ENCODE measurements around the gene CARD6. TPM values are rescaled to one million over a fixed set of nuclear protein-coding genes. Genes with fewer than 3 reads are reported as not detected.

Gene CARD6
- total and polyA plus RNA-seq, 9 of the 15 experiments (the other 6 are each of a cell fraction or from before 2014, with no cell fraction given): 3.5 to 8.3 (median 5.9) TPM

- TF ChIP-seq ZBTB9 (CRISPR knock-in tag; IDR thresholded peaks at IDR 0.05) (0 out of 2 replicates have a peak, but pooled peaks have one; percentile 14), ZNF583 (CRISPR knock-in tag; IDR thresholded peaks at IDR 0.05) (no peak), ZNF146 (CRISPR knock-in tag; IDR thresholded peaks at IDR 0.05; ENCODE audit: unreplicated experiment) (no peak), SREBF1 (IDR thresholded peaks at IDR 0.05; ENCODE audit: borderline replicate concordance, low read depth, low read length) (no peak), RERE (CRISPR knock-in tag; IDR thresholded peaks at IDR 0.05; ENCODE audit: borderline replicate concordance) (no peak), HNRNPUL1 (IDR thresholded peaks at IDR 0.05; ENCODE audit: low read length) (peak; percentile 55; the same call in 1 of the 2 replicates), ZNF384 (IDR thresholded peaks at IDR 0.05; ENCODE audit: low read depth, low read length) (peak; percentile 73), YY1 (IDR thresholded peaks at IDR 0.05; ENCODE audit: borderline replicate concordance in 1 of 3, control insufficient read depth in 1 of 3, extremely low read depth in 1 of 3, insufficient read depth in 3 of 3, insufficient read length in 1 of 3, insufficient replicate concordance in 2 of 3, low read depth in 1 of 3, low read length in 2 of 3) (peak; percentile 5 to 86 (median 86)), EP300 (IDR thresholded peaks at IDR 0.05; ENCODE audit: low read length) (peak; percentile 70), SIN3B (IDR thresholded peaks at IDR 0.05; ENCODE audit: low read depth) (peak; percentile 81), SMAD4 (CRISPR knock-in tag; conservative IDR thresholded peaks at IDR 0.05) (peak; percentile 77), ZNF76 (CRISPR knock-in tag; IDR thresholded peaks at IDR 0.05; ENCODE audit: borderline replicate concordance) (no peak; the same call in 1 of the 2 replicates), ID3 (CRISPR knock-in tag; IDR thresholded peaks at IDR 0.05) (no peak), ID3 (tag; IDR thresholded peaks at IDR 0.05) (peak; percentile 58; the same call in 1 of the 2 replicates), ZNF766 (CRISPR knock-in tag; conservative IDR thresholded peaks at IDR 0.05) (no peak; the same call in 1 of the 2 replicates), ZNF121 (CRISPR knock-in tag; conservative IDR thresholded peaks at IDR 0.05) (no peak), TCF3 (CRISPR knock-in tag; IDR thresholded peaks at IDR 0.05) (peak; percentile 46; the same call in 1 of the 2 replicates), ZNF140 (CRISPR knock-in tag; IDR thresholded peaks at IDR 0.05) (no peak), ZNF253 (CRISPR knock-in tag; conservative IDR thresholded peaks at IDR 0.05) (no peak)
Observed at GRCh38 chr5:40834849-40835787, 6.0 kb upstream of the CARD6 start, which contains the start of gene RPL37 (continued).
